8988T (cell line): ENCODE results near the gene PCTP.

Experiments
- DNase-seq: peaks from one replicate; pipeline ENCODE4 v3.0.0; 2011

The PCTP gene

GRCh38 chr17:55728361-55728760 lies 22.5 kb upstream of the PCTP start:
- DNase-seq: no peak

GRCh38 chr17:55728833-55729232 lies 22.0 kb upstream of the PCTP start:
- no peak for DNase-seq

- DNase-seq: no peak
Measured at GRCh38 chr17:55729484-55729883, 21.4 kb upstream of the PCTP start.

- DNase-seq: no peak
Measured at GRCh38 chr17:55730380-55730779, 20.5 kb upstream of the PCTP start.

- no peak for DNase-seq
Measured at GRCh38 chr17:55730808-55731207, 20.0 kb upstream of the PCTP start.

GRCh38 chr17:55731586-55732250 lies 19.1 kb upstream of the PCTP start:
- no peak for DNase-seq

GRCh38 chr17:55734128-55734781 lies 16.6 kb upstream of the PCTP start:
- no peak for DNase-seq

- DNase-seq: no peak
Measured at GRCh38 chr17:55735731-55736405, 15.0 kb upstream of the PCTP start.

- no peak for DNase-seq
Measured at GRCh38 chr17:55737976-55738501, 12.8 kb upstream of the PCTP start.

GRCh38 chr17:55740511-55741355 lies 10.1 kb upstream of the PCTP start:
- no peak for DNase-seq

GRCh38 chr17:55741356-55741700 lies 9.5 kb upstream of the PCTP start:
- DNase-seq: no peak

- DNase-seq: no peak
Measured at GRCh38 chr17:55742272-55743102, 8.4 kb upstream of the PCTP start.

GRCh38 chr17:55743103-55743679 lies 7.7 kb upstream of the PCTP start:
- DNase-seq: no peak

GRCh38 chr17:55745258-55745657 lies 5.6 kb upstream of the PCTP start:
- no peak for DNase-seq

GRCh38 chr17:55746466-55746865 lies 4.4 kb upstream of the PCTP start:
- DNase-seq: no peak

GRCh38 chr17:55747209-55747608 lies 3.6 kb upstream of the PCTP start:
- no peak for DNase-seq

- DNase-seq: no peak
Measured at GRCh38 chr17:55748841-55749240, 2.0 kb upstream of the PCTP start.

GRCh38 chr17:55749985-55750384 lies 866 bp upstream of the PCTP start:
- DNase-seq: no peak

- DNase-seq: no peak
Measured at GRCh38 chr17:55751720-55752250, 934 bp downstream of the PCTP start.

GRCh38 chr17:55756689-55757088 lies 5.8 kb downstream of the PCTP start:
- DNase-seq: no peak

GRCh38 chr17:55757659-55758058 lies 6.8 kb downstream of the PCTP start:
- no peak for DNase-seq

- no peak for DNase-seq
Measured at GRCh38 chr17:55758171-55758570, 7.3 kb downstream of the PCTP start.
